ENCODE data around the gene SORCS2. TPM values are rescaled to one million over a fixed set of nuclear protein-coding genes. Genes with fewer than 3 reads are reported as not detected.

SORCS2 gene
- total and polyA plus RNA-seq, 2 of the 8 experiments (the other 6 are each of a cell fraction or from before 2014, with no cell fraction given): 0.36 to 1.8 TPM

DNA sequence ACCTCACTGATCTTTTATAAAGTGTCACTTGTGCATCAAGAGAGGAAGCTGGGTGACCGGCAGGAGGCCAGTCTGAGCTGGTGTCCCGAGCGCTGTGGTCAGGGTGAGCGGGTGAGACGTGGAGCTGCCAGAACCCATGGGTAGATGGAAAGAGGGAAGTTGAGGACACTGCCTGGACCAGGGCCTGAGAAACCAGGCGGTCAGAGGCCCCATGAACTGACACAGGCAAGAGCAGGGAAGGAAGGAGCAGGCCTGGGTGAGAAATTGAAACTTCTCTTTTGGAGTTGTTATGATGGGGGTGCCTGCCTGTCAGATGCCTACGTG, 554.7 kb downstream of the SORCS2 start:
- Histone ChIP-seq H3K18ac (ENCODE audit: extremely low read depth, low read length) (no peak overlapping the region), H3K27ac (ENCODE audit: low read depth, low read length) (no peak overlapping the region), H4K5ac (ENCODE audit: insufficient read length, low read depth, low read length) (no peak overlapping the region), H3K23me2 (ENCODE audit: low read depth, low read length) (no peaks in the 10 kb centered on the region), H2BK20ac (ENCODE audit: low read length) (no peak overlapping the region), H3K9ac (replicated peaks in 1 of 4; ENCODE audit: extremely low read depth in 1 of 4, low read depth in 3 of 4, low read length in 3 of 4) (no peak overlapping the region), H2BK15ac (ENCODE audit: low read length) (no peak overlapping the region), H3K27me3 (replicated peaks in 1 of 4; ENCODE audit: control insufficient read depth in 3 of 4, extremely low read depth in 1 of 4, insufficient read depth in 3 of 4, low read length in 3 of 4) (no peaks in the 10 kb centered on the region; a peak in 2 of 7 replicates), H3K14ac (ENCODE audit: insufficient read length) (no peak overlapping the region), H2BK5ac (ENCODE audit: low read depth, low read length) (no peak overlapping the region), H3K23ac (ENCODE audit: insufficient read length) (no peak overlapping the region), H3K4me2 (ENCODE audit: insufficient read depth in 1 of 2, low read depth in 2 of 2, low read length in 2 of 2) (no peak overlapping the region), H2BK12ac (ENCODE audit: low read depth, low read length) (no peak overlapping the region), H2BK120ac (replicated peaks; ENCODE audit: low read depth, low read length) (no peak overlapping the region), H4K20me1 (replicated peaks in 1 of 2; ENCODE audit: control insufficient read depth in 1 of 2, insufficient read depth in 2 of 2, low read length in 2 of 2) (peaks cover 0 to 4% of the 10 kb centered on the region in 2 experiments), H2AFZ (ENCODE audit: low read length) (no peak overlapping the region), H3K4me1 (replicated peaks in 1 of 4; ENCODE audit: control insufficient read depth in 3 of 4, insufficient read depth in 4 of 4, low read length in 3 of 4) (no peaks in the 10 kb centered on the region), H3K79me1 (ENCODE audit: low read depth, low read length) (no peaks in the 10 kb centered on the region), H3K9me3 (ENCODE audit: insufficient read depth in 2 of 2, low read depth in 1 of 2, low read length in 1 of 2) (no peaks in the 10 kb centered on the region), H3K56ac (replicated peaks; ENCODE audit: insufficient read length, low read depth, low read length) (no peak overlapping the region), H3K4ac (replicated peaks; ENCODE audit: insufficient read length, low read depth, low read length) (no peak overlapping the region), H2AK5ac (ENCODE audit: low read depth, low read length) (no peak overlapping the region), H3K4me3 (ENCODE audit: extremely low read depth in 1 of 4, insufficient read depth in 2 of 4, low read depth in 3 of 4, low read length in 4 of 4) (no peak overlapping the region), H3K79me2 (ENCODE audit: control insufficient read depth in 1 of 2, insufficient read depth in 2 of 2, low read length in 2 of 2) (no peaks in the 10 kb centered on the region), H3K36me3 (ENCODE audit: control insufficient read depth in 2 of 4, insufficient read depth in 4 of 4, low read length in 3 of 4) (no peaks in the 10 kb centered on the region), H4K91ac (replicated peaks; ENCODE audit: insufficient read length, low read length) (no peak overlapping the region), H4K8ac (ENCODE audit: extremely low read depth, insufficient read depth, low read length) (peak overlapping the region; percentile 28; the same call in 1 of the 2 replicates)
- ChIA-PET CTCF (ENCODE audit: partially characterized antibody) (interaction anchor here (0.9 to 1.8 kb wide), 2 partner anchors 15 to 51 kb away, joined by 3 to 6 read pairs; no protein-coding TSS in a partner anchor), POLR2A (ENCODE audit: partially characterized antibody) (no interaction called here)
- DNase-seq (ENCODE audit: low read depth in 1 of 2, low spot score in 2 of 2) (no peak), FAIRE-seq (no peak)
- 97% methylated on average over 7 of the region's 7 CpGs; no CpG with 5 or more reads in 1 of the 2 experiments for WGBS, 2 experiments (ENCODE audit: extremely low coverage in 1 of 2, insufficient coverage in 1 of 2, insufficient read length in 1 of 2, insufficient replicate concordance in 2 of 2, low coverage in 1 of 2, low lambda C conversion rate in 2 of 2, missing lambda C conversion rate in 1 of 2)
- TF ChIP-seq CREB1 (IDR thresholded peaks at IDR 0.05): no peak
- no peak for TF ChIP-seq SIN3A (conservative IDR thresholded peaks at IDR 0.05 in 1 of 2, IDR thresholded peaks at IDR 0.05 in 1 of 2; ENCODE audit: low read depth in 1 of 2, low read length in 2 of 2)
- no peak for TF ChIP-seq RNF2 (IDR thresholded peaks at IDR 0.05; ENCODE audit: borderline replicate concordance, low read depth, low read length, missing control alignments, poor library complexity, severe bottlenecking)
- no peak for TF ChIP-seq ASH2L (IDR thresholded peaks at IDR 0.05; ENCODE audit: low read length)
- no peak for TF ChIP-seq EGR1 (IDR thresholded peaks at IDR 0.05; ENCODE audit: borderline replicate concordance, low read depth, low read length)
- TF ChIP-seq JUN (IDR thresholded peaks at IDR 0.05; ENCODE audit: low read depth, low read length): no peak
